Natural killer cell treated with Interleukin-12 subunit alpha and Interleukin-12 subunit beta and Interleukin-15 and Interleukin-18, amount 100 ng/mL, for 72 hours (primary cell): ENCODE data around the gene NEURL1B. TPM values are rescaled to one million over a fixed set of nuclear protein-coding genes. Genes with fewer than 3 reads are reported as not detected.
"Not testable (repeated sequence)": the region's sequence is repeated elsewhere in the genome, so short reads cannot be mapped to it uniquely, and the experiment has no call there.

ENCODE experiments used
- ATAC-seq, 2 donors: fragments of 150-1000 bp; cut with Tn5 transposase in 1 of 2; sonication (Bioruptor Pico), chemical (Tn5 transposase) in 1 of 2; 2 replicates each; pipeline ENCODE4 v1.10.0; 2021
- DNase-seq: peaks from one replicate; pipeline ENCODE4 v3.0.0; 2022; ENCODE audit warnings: low spot score
- H3K27ac Mint-ChIP-seq, 2 donors: 1 replicate in 1 of 2; 2 replicates in 1 of 2; pipeline ENCODE4 v1.8.0; 2022; ENCODE audit warnings: mixed read lengths in 2 of 2, mild to moderate bottlenecking in 1 of 2, moderate library complexity in 1 of 2
- H3K27me3 Mint-ChIP-seq, 2 donors: 1 replicate in 1 of 2; 2 replicates in 1 of 2; pipeline ENCODE4 v1.8.0; 2022; ENCODE audit warnings: mixed read lengths in 2 of 2
- H3K36me3 Mint-ChIP-seq: one replicate; pipeline ENCODE4 v1.8.0; 2022; ENCODE audit warnings: mixed read lengths
- H3K4me1 Mint-ChIP-seq, 2 donors: 1 replicate in 1 of 2; 2 replicates in 1 of 2; pipeline ENCODE4 v1.8.0; 2022; ENCODE audit warnings: low read depth in 2 of 2, mixed read lengths in 2 of 2, mild to moderate bottlenecking in 1 of 2
- H3K4me3 Mint-ChIP-seq: one replicate; pipeline ENCODE4 v1.8.0; 2022; ENCODE audit warnings: mixed read lengths
- H3K9me3 Mint-ChIP-seq: 2 replicates; pipeline ENCODE4 v1.8.0; 2022; ENCODE audit warnings: mixed read lengths
- total RNA-seq, 2 donors: library from RNA; stranded (reverse); gene quantifications; one replicate each; pipeline ENCODE4 v1.2.3, GENCODE V29; 2022

NEURL1B gene
- total RNA-seq, 2 donors from 2014 or later, result 0.14 to 0.36 TPM

GRCh38 chr5:172676914-172677475 is 35.9 kb downstream of the NEURL1B start:
- H3K4me3 Mint-ChIP-seq, result no peak overlapping the region
- DNase-seq (no peak), ATAC-seq (no peak)
- no peak overlapping the region for H3K27ac Mint-ChIP-seq
- no peaks in the 10 kb centered on the region for H3K36me3 Mint-ChIP-seq
- H3K27me3 Mint-ChIP-seq, result no peaks in the 10 kb centered on the region
- peaks cover 0 to 4% of the 10 kb centered on the region in 2 donors for H3K4me1 Mint-ChIP-seq
- no peaks in the 10 kb centered on the region for H3K9me3 Mint-ChIP-seq

GRCh38 chr5:172678362-172678874 is 37.4 kb downstream of the NEURL1B start:
- H3K27ac Mint-ChIP-seq, H3K4me1 Mint-ChIP-seq, H3K4me3 Mint-ChIP-seq, ATAC-seq, H3K27me3 Mint-ChIP-seq, H3K36me3 Mint-ChIP-seq, DNase-seq, H3K9me3 Mint-ChIP-seq: not testable (repeated sequence)

- no peak for DNase-seq
- H3K27ac Mint-ChIP-seq, result no peak overlapping the region
- H3K4me3 Mint-ChIP-seq, result no peak overlapping the region
- H3K36me3 Mint-ChIP-seq, result no peaks in the 10 kb centered on the region
- H3K4me1 Mint-ChIP-seq, result peaks cover 0 to 9% of the 10 kb centered on the region in 2 donors
- no peaks in the 10 kb centered on the region for H3K9me3 Mint-ChIP-seq
- ATAC-seq, result no peak
- H3K27me3 Mint-ChIP-seq, result no peaks in the 10 kb centered on the region
These were observed 37.8 kb downstream of the NEURL1B start for GRCh38 chr5:172678902-172679301.

- Mint-ChIP-seq H3K36me3 (no peaks in the 10 kb centered on the region), H3K9me3 (no peaks in the 10 kb centered on the region), H3K27ac (no peak overlapping the region), H3K4me1 (peaks cover 0 to 9% of the 10 kb centered on the region in 2 donors), H3K27me3 (no peaks in the 10 kb centered on the region), H3K4me3 (no peak overlapping the region)
- no peak for ATAC-seq
- DNase-seq, result no peak
These were observed 38.7 kb downstream of the NEURL1B start for GRCh38 chr5:172679628-172680212.

GRCh38 chr5:172680921-172681320 is 39.9 kb downstream of the NEURL1B start:
- Mint-ChIP-seq H3K9me3 (no peaks in the 10 kb centered on the region), H3K4me3 (no peak overlapping the region), H3K27me3 (no peaks in the 10 kb centered on the region), H3K4me1 (peaks cover 0 to 9% of the 10 kb centered on the region in 2 donors), H3K36me3 (no peaks in the 10 kb centered on the region), H3K27ac (no peak overlapping the region)
- ATAC-seq, result no peak
- DNase-seq, result no peak

- no peaks in the 10 kb centered on the region for H3K27me3 Mint-ChIP-seq
- ATAC-seq, result no peak
- no peaks in the 10 kb centered on the region for H3K9me3 Mint-ChIP-seq
- peaks cover 0 to 9% of the 10 kb centered on the region in 2 donors for H3K4me1 Mint-ChIP-seq
- no peaks in the 10 kb centered on the region for H3K36me3 Mint-ChIP-seq
- peak; percentile 56 for DNase-seq
- H3K4me3 Mint-ChIP-seq, result no peak overlapping the region
- no peak overlapping the region for H3K27ac Mint-ChIP-seq
These were observed 40.4 kb downstream of the NEURL1B start for GRCh38 chr5:172681421-172681820.

GRCh38 chr5:172683264-172683644 is 42.2 kb downstream of the NEURL1B start:
- Mint-ChIP-seq H3K27ac (peak overlapping the region in 1 of 2 donors; percentile 21), H3K9me3 (no peaks in the 10 kb centered on the region), H3K4me1 (peaks cover 0 to 11% of the 10 kb centered on the region in 2 donors), H3K27me3 (no peaks in the 10 kb centered on the region), H3K36me3 (no peaks in the 10 kb centered on the region), H3K4me3 (no peak overlapping the region)
- DNase-seq (peak; percentile 49), ATAC-seq (no peak)

GRCh38 chr5:172683645-172684471 is 42.8 kb downstream of the NEURL1B start:
- Mint-ChIP-seq H3K9me3 (no peaks in the 10 kb centered on the region), H3K4me1 (peaks cover 0 to 11% of the 10 kb centered on the region in 2 donors), H3K27ac (peak overlapping the region in 1 of 2 donors; percentile 62), H3K4me3 (peak overlapping the region; percentile 22), H3K27me3 (no peaks in the 10 kb centered on the region), H3K36me3 (no peaks in the 10 kb centered on the region)
- ATAC-seq (peak; percentile 49 to 84), DNase-seq (peak; percentile 68)

GRCh38 chr5:172685091-172685490 is 44.0 kb downstream of the NEURL1B start:
- ATAC-seq (no peak), DNase-seq (no peak)
- Mint-ChIP-seq H3K9me3 (no peaks in the 10 kb centered on the region), H3K4me1 (peaks cover 0 to 7% of the 10 kb centered on the region in 2 donors), H3K27me3 (no peaks in the 10 kb centered on the region), H3K4me3 (no peak overlapping the region), H3K27ac (no peak overlapping the region), H3K36me3 (no peaks in the 10 kb centered on the region)

GRCh38 chr5:172686111-172686510 is 45.0 kb downstream of the NEURL1B start:
- peaks cover 0 to 7% of the 10 kb centered on the region in 2 donors for H3K4me1 Mint-ChIP-seq
- no peaks in the 10 kb centered on the region for H3K27me3 Mint-ChIP-seq
- DNase-seq (no peak), ATAC-seq (no peak)
- H3K4me3 Mint-ChIP-seq, result no peak overlapping the region
- no peaks in the 10 kb centered on the region for H3K9me3 Mint-ChIP-seq
- no peak overlapping the region for H3K27ac Mint-ChIP-seq
- H3K36me3 Mint-ChIP-seq, result no peaks in the 10 kb centered on the region

GRCh38 chr5:172686539-172687390 is 45.7 kb downstream of the NEURL1B start:
- no peak overlapping the region for H3K27ac Mint-ChIP-seq
- peaks cover 0 to 7% of the 10 kb centered on the region in 2 donors for H3K4me1 Mint-ChIP-seq
- ATAC-seq, result no peak
- H3K9me3 Mint-ChIP-seq, result no peaks in the 10 kb centered on the region
- no peak overlapping the region for H3K4me3 Mint-ChIP-seq
- H3K36me3 Mint-ChIP-seq, result no peaks in the 10 kb centered on the region
- H3K27me3 Mint-ChIP-seq, result no peaks in the 10 kb centered on the region
- DNase-seq, result no peak

- no peaks in the 10 kb centered on the region for H3K36me3 Mint-ChIP-seq
- no peaks in the 10 kb centered on the region for H3K9me3 Mint-ChIP-seq
- H3K27me3 Mint-ChIP-seq, result no peaks in the 10 kb centered on the region
- DNase-seq (no peak), ATAC-seq (no peak)
- no peak overlapping the region for H3K4me3 Mint-ChIP-seq
- H3K4me1 Mint-ChIP-seq, result peaks cover 0 to 4% of the 10 kb centered on the region in 2 donors
- no peak overlapping the region for H3K27ac Mint-ChIP-seq
These were observed 46.9 kb downstream of the NEURL1B start for GRCh38 chr5:172687940-172688339.
